Panc1 (cell line): Measurements from ENCODE around the gene CUTA.

ENCODE experiments used
- POLR2AphosphoS5 ChIP-seq: IDR thresholded peaks from 2 replicates; pipeline ENCODE4 v1.6.1; 2012; ENCODE audit warnings: mild to moderate bottlenecking, low read depth, low read length, moderate library complexity
- TCF7L2 ChIP-seq: IDR thresholded peaks from 2 replicates; pipeline ENCODE4 v1.6.1; 2011; ENCODE audit warnings: mild to moderate bottlenecking, low read depth, low read length, inconsistent platforms
- TF ChIP-seq, protein P1 (sequence below): fragments of 450-650 bp; IDR thresholded peaks from 2 replicates; pipeline ENCODE4 v1.5.1; 2017; ENCODE audit warnings: mild to moderate bottlenecking

DNA sequence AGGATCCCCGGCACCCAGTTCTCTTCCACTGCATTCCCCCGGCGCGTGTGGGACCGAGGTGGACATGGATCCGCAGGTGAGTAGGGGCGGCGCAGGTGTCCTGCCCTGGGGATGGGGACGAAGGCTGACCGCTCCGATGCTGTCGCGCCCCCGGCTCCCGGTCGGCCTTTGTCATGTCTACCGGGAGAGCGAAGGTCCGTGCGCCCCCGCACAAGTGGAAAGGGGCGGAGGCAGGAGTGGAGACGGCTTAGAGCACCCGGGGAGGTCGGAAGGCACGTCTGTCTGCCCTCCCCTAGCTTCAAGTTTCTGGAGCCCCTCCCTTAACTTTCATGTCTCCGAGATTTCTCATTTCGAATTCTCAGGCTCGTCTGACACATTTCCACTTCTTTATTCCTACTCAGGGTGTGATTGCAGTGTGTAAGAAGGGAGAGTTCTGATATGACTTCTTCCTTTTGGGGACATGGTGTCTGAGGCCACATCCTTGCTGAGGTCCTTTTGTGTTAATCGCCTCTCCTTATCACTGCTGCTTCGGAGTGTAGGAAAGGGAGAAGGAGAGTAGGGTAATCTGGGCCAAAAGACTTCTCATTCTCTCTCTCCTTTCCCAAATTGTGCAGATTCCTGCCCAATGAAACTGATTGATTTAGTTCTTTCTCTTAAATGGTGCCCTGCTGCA is 25.8 kb downstream of the CUTA start:
- TF ChIP-seq, protein P1, sequence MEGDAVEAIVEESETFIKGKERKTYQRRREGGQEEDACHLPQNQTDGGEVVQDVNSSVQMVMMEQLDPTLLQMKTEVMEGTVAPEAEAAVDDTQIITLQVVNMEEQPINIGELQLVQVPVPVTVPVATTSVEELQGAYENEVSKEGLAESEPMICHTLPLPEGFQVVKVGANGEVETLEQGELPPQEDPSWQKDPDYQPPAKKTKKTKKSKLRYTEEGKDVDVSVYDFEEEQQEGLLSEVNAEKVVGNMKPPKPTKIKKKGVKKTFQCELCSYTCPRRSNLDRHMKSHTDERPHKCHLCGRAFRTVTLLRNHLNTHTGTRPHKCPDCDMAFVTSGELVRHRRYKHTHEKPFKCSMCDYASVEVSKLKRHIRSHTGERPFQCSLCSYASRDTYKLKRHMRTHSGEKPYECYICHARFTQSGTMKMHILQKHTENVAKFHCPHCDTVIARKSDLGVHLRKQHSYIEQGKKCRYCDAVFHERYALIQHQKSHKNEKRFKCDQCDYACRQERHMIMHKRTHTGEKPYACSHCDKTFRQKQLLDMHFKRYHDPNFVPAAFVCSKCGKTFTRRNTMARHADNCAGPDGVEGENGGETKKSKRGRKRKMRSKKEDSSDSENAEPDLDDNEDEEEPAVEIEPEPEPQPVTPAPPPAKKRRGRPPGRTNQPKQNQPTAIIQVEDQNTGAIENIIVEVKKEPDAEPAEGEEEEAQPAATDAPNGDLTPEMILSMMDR = no peak
- TF ChIP-seq POLR2AphosphoS5 (no peak), TCF7L2 (no peak)
